ENCODE data around the gene MFAP3L. TPM values are rescaled to one million over a fixed set of nuclear protein-coding genes. Genes with fewer than 3 reads are reported as not detected.

The MFAP3L gene
- total and polyA plus RNA-seq, 4 donors = 0.87 to 5.3 (median 2.4) TPM

DNA sequence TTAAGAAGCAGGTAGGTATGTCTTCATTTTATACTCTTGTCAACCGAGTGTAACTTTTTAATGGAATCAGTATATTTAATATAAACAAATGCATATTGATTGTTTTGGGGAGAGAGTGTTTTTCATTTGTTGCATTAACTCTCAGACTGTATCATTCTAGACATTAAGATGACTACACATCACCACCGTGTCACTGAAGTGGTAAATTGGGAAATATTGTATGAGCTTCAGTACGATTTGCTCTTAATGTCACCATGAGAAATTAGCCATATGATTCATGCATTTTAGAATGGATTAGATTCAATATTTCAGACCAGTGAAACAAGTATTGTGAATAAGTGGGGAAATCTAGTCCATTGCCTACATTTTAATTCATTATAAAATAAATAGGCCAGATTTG is 9.7 kb upstream of the MFAP3L start:
- no peak for DNase-seq
- H3K27me3 ChIP-seq (ENCODE audit: control insufficient read depth in 3 of 3, insufficient read depth in 3 of 3, low read length in 2 of 3) = no peaks in the 10 kb centered on the region
- WGBS, 2 donors = 85 to 90% methylated on average over 3 of the region's 3 CpGs
- no peak for ATAC-seq (ENCODE audit: insufficient read depth, low FRiP score)
- H3K27ac ChIP-seq (ENCODE audit: low read depth in 1 of 2, low read length in 1 of 2) = no peak overlapping the region
- H3K36me3 ChIP-seq (ENCODE audit: control insufficient read depth in 4 of 4, insufficient read depth in 4 of 4, low read length in 4 of 4) = no peaks in the 10 kb centered on the region
- no peaks in the 10 kb centered on the region for H3K4me1 ChIP-seq (ENCODE audit: control insufficient read depth in 5 of 5, insufficient read depth in 5 of 5, low read length in 5 of 5)
- H3K9ac ChIP-seq (ENCODE audit: insufficient read depth in 1 of 2, low read length in 2 of 2) = no peak overlapping the region
- no peak overlapping the region for H3K4me3 ChIP-seq
- H3K9me3 ChIP-seq (ENCODE audit: control insufficient read depth in 4 of 4, insufficient read depth in 3 of 4, low read length in 3 of 4) = peaks cover 0 to 2% (median 0%) of the 10 kb centered on the region in 4 donors
- TF ChIP-seq, protein P1, sequence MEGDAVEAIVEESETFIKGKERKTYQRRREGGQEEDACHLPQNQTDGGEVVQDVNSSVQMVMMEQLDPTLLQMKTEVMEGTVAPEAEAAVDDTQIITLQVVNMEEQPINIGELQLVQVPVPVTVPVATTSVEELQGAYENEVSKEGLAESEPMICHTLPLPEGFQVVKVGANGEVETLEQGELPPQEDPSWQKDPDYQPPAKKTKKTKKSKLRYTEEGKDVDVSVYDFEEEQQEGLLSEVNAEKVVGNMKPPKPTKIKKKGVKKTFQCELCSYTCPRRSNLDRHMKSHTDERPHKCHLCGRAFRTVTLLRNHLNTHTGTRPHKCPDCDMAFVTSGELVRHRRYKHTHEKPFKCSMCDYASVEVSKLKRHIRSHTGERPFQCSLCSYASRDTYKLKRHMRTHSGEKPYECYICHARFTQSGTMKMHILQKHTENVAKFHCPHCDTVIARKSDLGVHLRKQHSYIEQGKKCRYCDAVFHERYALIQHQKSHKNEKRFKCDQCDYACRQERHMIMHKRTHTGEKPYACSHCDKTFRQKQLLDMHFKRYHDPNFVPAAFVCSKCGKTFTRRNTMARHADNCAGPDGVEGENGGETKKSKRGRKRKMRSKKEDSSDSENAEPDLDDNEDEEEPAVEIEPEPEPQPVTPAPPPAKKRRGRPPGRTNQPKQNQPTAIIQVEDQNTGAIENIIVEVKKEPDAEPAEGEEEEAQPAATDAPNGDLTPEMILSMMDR (IDR thresholded peaks at IDR 0.05; ENCODE audit: control extremely low read depth, extremely low read depth) = no peak

DNA sequence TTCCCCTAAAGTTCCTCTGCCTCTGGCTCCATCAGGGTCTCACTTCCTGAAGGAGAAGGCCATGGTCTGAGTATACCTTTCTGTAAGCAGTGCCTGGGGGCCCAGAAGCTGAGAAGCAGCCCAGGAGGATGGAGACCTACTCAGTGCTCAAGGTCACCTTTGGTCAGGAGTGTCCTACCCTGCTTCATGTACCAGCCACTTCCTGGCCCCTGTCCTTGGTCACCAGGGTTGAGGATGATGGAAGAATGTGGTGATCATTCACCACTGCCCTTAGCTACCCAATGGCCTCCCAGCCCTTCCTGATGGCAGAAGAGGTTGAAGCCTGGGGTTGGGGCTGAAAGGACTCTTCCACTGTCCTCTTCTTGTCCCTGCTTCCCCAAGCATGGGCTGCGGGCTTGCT is 9.0 kb upstream of the MFAP3L start:
- no peak for DNase-seq
- 55 to 91% methylated on average over 1 of the region's 1 CpG for WGBS, 2 donors
- Histone ChIP-seq H3K4me1 (ENCODE audit: control insufficient read depth in 5 of 5, insufficient read depth in 5 of 5, low read length in 5 of 5) (no peaks in the 10 kb centered on the region), H3K27ac (ENCODE audit: low read depth in 1 of 2, low read length in 1 of 2) (no peak overlapping the region), H3K9me3 (ENCODE audit: control insufficient read depth in 4 of 4, insufficient read depth in 3 of 4, low read length in 3 of 4) (peaks cover 0 to 2% (median 0%) of the 10 kb centered on the region in 4 donors), H3K36me3 (ENCODE audit: control insufficient read depth in 4 of 4, insufficient read depth in 4 of 4, low read length in 4 of 4) (no peaks in the 10 kb centered on the region), H3K9ac (ENCODE audit: insufficient read depth in 1 of 2, low read length in 2 of 2) (no peak overlapping the region), H3K4me3 (no peak overlapping the region), H3K27me3 (ENCODE audit: control insufficient read depth in 3 of 3, insufficient read depth in 3 of 3, low read length in 2 of 3) (no peaks in the 10 kb centered on the region)
- TF ChIP-seq, protein P1 (IDR thresholded peaks at IDR 0.05; ENCODE audit: control extremely low read depth, extremely low read depth) = no peak
- no peak for ATAC-seq (ENCODE audit: insufficient read depth, low FRiP score)

DNA sequence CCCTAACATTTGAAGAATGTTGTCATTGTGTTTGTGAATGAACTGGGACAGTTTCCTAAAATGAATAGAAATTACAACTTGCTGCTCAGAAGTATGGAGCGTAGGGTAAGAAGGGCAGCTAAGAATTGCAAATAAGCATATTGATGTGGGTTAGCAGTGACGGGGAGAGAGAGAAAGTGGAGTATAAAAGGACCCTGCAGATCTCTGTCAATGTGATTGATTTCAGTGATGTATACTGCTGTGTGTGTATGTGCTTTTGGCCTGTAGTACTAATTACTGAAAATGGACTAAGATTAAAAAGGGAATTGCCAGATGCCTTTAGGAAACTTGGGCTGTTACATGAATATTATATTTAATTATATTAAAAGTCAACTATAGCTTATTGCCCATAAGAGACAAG is 7.8 kb upstream of the MFAP3L start:
- 96 to 97% methylated on average over 2 of the region's 2 CpGs for WGBS, 2 donors
- DNase-seq = no peak
- Histone ChIP-seq H3K4me3 (no peak overlapping the region), H3K36me3 (ENCODE audit: control insufficient read depth in 4 of 4, insufficient read depth in 4 of 4, low read length in 4 of 4) (no peaks in the 10 kb centered on the region), H3K9ac (ENCODE audit: insufficient read depth in 1 of 2, low read length in 2 of 2) (no peak overlapping the region), H3K27me3 (ENCODE audit: control insufficient read depth in 3 of 3, insufficient read depth in 3 of 3, low read length in 2 of 3) (peaks cover 0 to 5% (median 2%) of the 10 kb centered on the region in 3 donors), H3K4me1 (ENCODE audit: control insufficient read depth in 5 of 5, insufficient read depth in 5 of 5, low read length in 5 of 5) (no peaks in the 10 kb centered on the region), H3K27ac (ENCODE audit: low read depth in 1 of 2, low read length in 1 of 2) (no peak overlapping the region), H3K9me3 (ENCODE audit: control insufficient read depth in 4 of 4, insufficient read depth in 3 of 4, low read length in 3 of 4) (peaks cover 0 to 2% (median 0%) of the 10 kb centered on the region in 4 donors)
- no peak for ATAC-seq (ENCODE audit: insufficient read depth, low FRiP score)
- TF ChIP-seq, protein P1 (IDR thresholded peaks at IDR 0.05; ENCODE audit: control extremely low read depth, extremely low read depth) = no peak

DNA sequence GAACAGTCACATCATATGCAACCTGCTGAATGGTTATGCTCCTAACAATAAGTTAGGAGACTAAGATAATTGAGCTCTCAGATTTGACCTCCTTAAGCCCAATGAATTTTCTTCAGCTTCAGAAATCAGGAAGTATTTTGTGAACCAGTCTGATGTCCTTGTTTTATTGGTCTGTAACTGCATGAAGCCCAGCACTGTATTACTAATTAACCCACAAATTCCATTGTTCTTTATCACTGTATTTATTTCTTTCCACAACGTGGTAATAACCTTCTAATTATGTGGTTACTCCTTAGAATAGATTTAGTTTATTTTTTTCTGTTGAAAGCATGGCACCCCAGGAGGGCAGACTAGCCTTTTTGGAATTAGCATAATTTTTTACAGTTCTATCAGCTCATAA is 3.9 kb upstream of the MFAP3L start:
- H3K9ac ChIP-seq (ENCODE audit: insufficient read depth in 1 of 2, low read length in 2 of 2) = no peak overlapping the region
- WGBS, 2 donors = 38 to 63% methylated on average over 1 of the region's 1 CpG
- no peak overlapping the region for H3K4me3 ChIP-seq
- no peaks in the 10 kb centered on the region for H3K36me3 ChIP-seq (ENCODE audit: control insufficient read depth in 4 of 4, insufficient read depth in 4 of 4, low read length in 4 of 4)
- TF ChIP-seq, protein P1 (IDR thresholded peaks at IDR 0.05; ENCODE audit: control extremely low read depth, extremely low read depth) = no peak
- no peak for DNase-seq
- H3K27ac ChIP-seq (ENCODE audit: low read depth in 1 of 2, low read length in 1 of 2) = no peak overlapping the region
- H3K27me3 ChIP-seq (ENCODE audit: control insufficient read depth in 3 of 3, insufficient read depth in 3 of 3, low read length in 2 of 3) = peaks cover 0 to 16% (median 10%) of the 10 kb centered on the region in 3 donors
- H3K4me1 ChIP-seq (ENCODE audit: control insufficient read depth in 5 of 5, insufficient read depth in 5 of 5, low read length in 5 of 5) = peaks cover 0 to 10% (median 0%) of the 10 kb centered on the region in 5 donors
- H3K9me3 ChIP-seq (ENCODE audit: control insufficient read depth in 4 of 4, insufficient read depth in 3 of 4, low read length in 3 of 4) = peaks cover 0 to 4% (median 0%) of the 10 kb centered on the region in 4 donors
- ATAC-seq (ENCODE audit: insufficient read depth, low FRiP score) = no peak

All from lung (tissue), 12 donors.